ENCODE measurements around the gene ECI1.
A peak's percentile ranks its signal among the peaks of the same experiment; 100 is the strongest.

ECI1 gene

GRCh38 chr16:2195322-2196161, 55.8 kb downstream of the ECI1 start:
- no peak for DNase-seq (ENCODE audit: low read depth in 1 of 2, low spot score in 1 of 2)
- in situ Hi-C loops (cut with HindIII; ENCODE audit: low pct_unique_long_range_greater_than_20kb, low sequenced_read_pairs): no loop called here
- TF ChIP-seq JUND (IDR thresholded peaks at IDR 0.05; ENCODE audit: low read depth): no peak

GRCh38 chr16:2194852-2195321, 56.5 kb downstream of the ECI1 start:
- in situ Hi-C loops (cut with HindIII; ENCODE audit: low pct_unique_long_range_greater_than_20kb, low sequenced_read_pairs): no loop called here
- peak; percentile 85 to 93 for DNase-seq (ENCODE audit: low read depth in 1 of 2, low spot score in 1 of 2)
- TF ChIP-seq JUND (IDR thresholded peaks at IDR 0.05; ENCODE audit: low read depth): no peak

GRCh38 chr16:2194166-2194834, 57.1 kb downstream of the ECI1 start:
- no peak for TF ChIP-seq JUND (IDR thresholded peaks at IDR 0.05; ENCODE audit: low read depth)
- in situ Hi-C loops (cut with HindIII; ENCODE audit: low pct_unique_long_range_greater_than_20kb, low sequenced_read_pairs): no loop called here
- DNase-seq (ENCODE audit: low read depth in 1 of 2, low spot score in 1 of 2): no peak

- DNase-seq (ENCODE audit: low read depth in 1 of 2, low spot score in 1 of 2): no peak
- TF ChIP-seq JUND (IDR thresholded peaks at IDR 0.05; ENCODE audit: low read depth): no peak
- in situ Hi-C loops (cut with HindIII; ENCODE audit: low pct_unique_long_range_greater_than_20kb, low sequenced_read_pairs): no loop called here
These were observed 60.0 kb downstream of the ECI1 start for GRCh38 chr16:2191446-2191706.

GRCh38 chr16:2190659-2191445, 60.5 kb downstream of the ECI1 start:
- in situ Hi-C loops (cut with HindIII; ENCODE audit: low pct_unique_long_range_greater_than_20kb, low sequenced_read_pairs): no loop called here
- TF ChIP-seq JUND (IDR thresholded peaks at IDR 0.05; ENCODE audit: low read depth): no peak
- DNase-seq (ENCODE audit: low read depth in 1 of 2, low spot score in 1 of 2): no peak

- DNase-seq (ENCODE audit: low read depth in 1 of 2, low spot score in 1 of 2): no peak
- no peak for TF ChIP-seq JUND (IDR thresholded peaks at IDR 0.05; ENCODE audit: low read depth)
- in situ Hi-C loops (cut with HindIII; ENCODE audit: low pct_unique_long_range_greater_than_20kb, low sequenced_read_pairs): no loop called here
These were observed 61.3 kb downstream of the ECI1 start for GRCh38 chr16:2190002-2190658.
